ENCODE measurements around the gene OR2A25. TPM values are rescaled to one million over a fixed set of nuclear protein-coding genes. Genes with fewer than 3 reads are reported as not detected.

OR2A25 gene
- polyA plus RNA-seq, 1 of the 3 experiments (the other 2 are of a cell fraction): not detected

- WGBS (ENCODE audit: low lambda C conversion rate): 2% methylated on average over 3 of the region's 3 CpGs
- Histone ChIP-seq H2AFZ (ENCODE audit: low read depth) (no peak overlapping the region), H3K9ac (no peak overlapping the region), H3K36me3 (replicated peaks in 1 of 2; ENCODE audit: control insufficient read depth in 1 of 2, insufficient read depth in 2 of 2, low read length in 1 of 2) (no peaks in the 10 kb centered on the region), H3K4me1 (ENCODE audit: control insufficient read depth in 1 of 2, insufficient read depth in 2 of 2, low read depth in 1 of 2, low read length in 1 of 2) (no peaks in the 10 kb centered on the region; a peak in 1 of 4 replicates), H3K79me2 (ENCODE audit: insufficient read depth) (no peaks in the 10 kb centered on the region), H3K27ac (ENCODE audit: low read depth in 2 of 2, low read length in 1 of 2) (no peak overlapping the region), H3K9me3 (no peaks in the 10 kb centered on the region), H3F3A (replicated peaks; ENCODE audit: insufficient read depth) (no peaks in the 10 kb centered on the region), H4K20me1 (ENCODE audit: insufficient read depth) (no peaks in the 10 kb centered on the region), H3K4me2 (no peak overlapping the region), H3K27me3 (ENCODE audit: insufficient read depth) (peaks cover 9% of the 10 kb centered on the region; the same call in 1 of the 2 replicates), H3K9me2 (no peaks in the 10 kb centered on the region), H3K4me3 (ENCODE audit: low read depth in 2 of 2, low read length in 1 of 2) (no peak overlapping the region)
- POLR2A ChIA-PET: no interaction called here
- CTCF ChIA-PET: interaction anchor here (0.5 to 1.6 kb wide), 6 partner anchors 10 to 299 kb away, joined by 3 to 7 read pairs (median 3); partner anchors contain the start of gene OR2F2
- TF ChIP-seq USF2 (IDR thresholded peaks at IDR 0.05; ENCODE audit: borderline replicate concordance, low read depth, low read length) (no peak), EZH2phosphoT487 (IDR thresholded peaks at IDR 0.05; ENCODE audit: borderline replicate concordance, low read depth) (no peak), MAX (IDR thresholded peaks at IDR 0.05; ENCODE audit: low read depth) (no peak), SMC3 (IDR thresholded peaks at IDR 0.05; ENCODE audit: low read depth, low read length) (peak; percentile 72), CTCF (IDR thresholded peaks at IDR 0.05) (peak; percentile 78), RAD21 (IDR thresholded peaks at IDR 0.05; ENCODE audit: low read length) (peak; percentile 86), GATA2 (CRISPR knock-in tag; IDR thresholded peaks at IDR 0.05) (no peak)
- DNase-seq: peak; percentile 27
Observed at GRCh38 chr7:144027070-144027469, 42.5 kb upstream of the OR2A25 start.

- no peaks in the 10 kb centered on the region; a peak in 1 of 4 replicates for H3K4me1 ChIP-seq (ENCODE audit: control insufficient read depth in 1 of 2, insufficient read depth in 2 of 2, low read depth in 1 of 2, low read length in 1 of 2)
- no peak for DNase-seq
- H2AFZ ChIP-seq (ENCODE audit: low read depth): no peak overlapping the region
- peaks cover 16% of the 10 kb centered on the region; the same call in 1 of the 2 replicates for H3K27me3 ChIP-seq (ENCODE audit: insufficient read depth)
- no peak overlapping the region for H3K4me3 ChIP-seq (ENCODE audit: low read depth in 2 of 2, low read length in 1 of 2)
- H3K79me2 ChIP-seq (ENCODE audit: insufficient read depth): no peaks in the 10 kb centered on the region
- no peaks in the 10 kb centered on the region for H3K36me3 ChIP-seq (replicated peaks in 1 of 2; ENCODE audit: control insufficient read depth in 1 of 2, insufficient read depth in 2 of 2, low read length in 1 of 2)
- H4K20me1 ChIP-seq (ENCODE audit: insufficient read depth): no peaks in the 10 kb centered on the region
- H3K27ac ChIP-seq (ENCODE audit: low read depth in 2 of 2, low read length in 1 of 2): no peak overlapping the region
- TF ChIP-seq TAF1 (IDR thresholded peaks at IDR 0.05; ENCODE audit: borderline replicate concordance, low read depth, low read length): no peak
- TF ChIP-seq MXI1 (IDR thresholded peaks at IDR 0.05; ENCODE audit: low read depth, low read length): no peak
- no peak for TF ChIP-seq ELF1 (IDR thresholded peaks at IDR 0.05)
- no peaks in the 10 kb centered on the region for H3K9me3 ChIP-seq
- CTCF ChIA-PET: interaction anchor here (0.8 to 1.4 kb wide), 7 partner anchors 10 to 300 kb away, joined by 3 to 5 read pairs (median 4); partner anchors contain the start of gene TCAF1
- POLR2A ChIA-PET: no interaction called here
- 10% methylated on average over 1 of the region's 1 CpG for WGBS (ENCODE audit: low lambda C conversion rate)
- no peak overlapping the region for H3K4me2 ChIP-seq
- H3F3A ChIP-seq (replicated peaks; ENCODE audit: insufficient read depth): no peaks in the 10 kb centered on the region
- H3K9me2 ChIP-seq: no peaks in the 10 kb centered on the region
- no peak overlapping the region for H3K9ac ChIP-seq
Observed at GRCh38 chr7:144027974-144028373, 41.6 kb upstream of the OR2A25 start.
